HepG2 (cell line): Measurements from ENCODE around the gene NBPF1. TPM values are rescaled to one million over a fixed set of nuclear protein-coding genes. Genes with fewer than 3 reads are reported as not detected.

ENCODE experiments used
- HMG20A ChIP-seq: IDR thresholded peaks from 2 replicates; pipeline ENCODE4 v1.6.1; 2016; ENCODE audit warnings: borderline replicate concordance
- PLSCR1 ChIP-seq: sonication (generic); formaldehyde crosslinking; IDR thresholded peaks from 2 replicates; pipeline ENCODE4 v1.5.0; 2020; ENCODE audit warnings: missing genetic modification reagents, mild to moderate bottlenecking, borderline replicate concordance
- PRDM4 ChIP-seq: sonication (generic); formaldehyde crosslinking; IDR thresholded peaks from 2 replicates; pipeline ENCODE4 v1.9.0; 2021; ENCODE audit warnings: missing genetic modification reagents, borderline replicate concordance
- RAD51 ChIP-seq: fragments of 450-650 bp; IDR thresholded peaks from 2 replicates; pipeline ENCODE4 v1.6.1; 2016; ENCODE audit warnings: borderline replicate concordance
- SP2 ChIP-seq: sonication (generic); formaldehyde crosslinking; IDR thresholded peaks from 2 replicates; pipeline ENCODE4 v1.5.1; 2020; ENCODE audit warnings: mild to moderate bottlenecking, missing genetic modification reagents
- TFAP4 ChIP-seq: sonication (generic); IDR thresholded peaks from 2 replicates; pipeline ENCODE4 v1.6.1; 2016; ENCODE audit warnings: low read depth, borderline replicate concordance
- ZBTB14 ChIP-seq: sonication (generic); formaldehyde crosslinking; IDR thresholded peaks from 2 replicates; pipeline ENCODE4 v1.4.0; 2020; ENCODE audit warnings: missing genetic modification reagents
- ZBTB2 ChIP-seq: sonication (generic); formaldehyde crosslinking; IDR thresholded peaks from 2 replicates; pipeline ENCODE4 v1.8.0; 2022; ENCODE audit warnings: low read depth, missing genetic modification reagents
- ZNF253 ChIP-seq: sonication (generic); formaldehyde crosslinking; IDR thresholded peaks from 2 replicates; pipeline ENCODE4 v1.8.0; 2022; ENCODE audit warnings: mild to moderate bottlenecking, missing genetic modification reagents, borderline replicate concordance
- ZNF335 ChIP-seq: sonication (generic); formaldehyde crosslinking; IDR thresholded peaks from 2 replicates; pipeline ENCODE4 v1.4.0; 2020; ENCODE audit warnings: missing genetic modification reagents
- ZNF44 ChIP-seq: sonication (generic); formaldehyde crosslinking; IDR thresholded peaks from 2 replicates; pipeline ENCODE4 v1.5.1; 2020; ENCODE audit warnings: mild to moderate bottlenecking, missing genetic modification reagents
- ZNF550 ChIP-seq: sonication (generic); formaldehyde crosslinking; IDR thresholded peaks from 2 replicates; pipeline ENCODE4 v1.4.0; 2020; ENCODE audit warnings: mild to moderate bottlenecking, missing genetic modification reagents, borderline replicate concordance
- ZNF687 ChIP-seq: sonication (generic); formaldehyde crosslinking; IDR thresholded peaks from 2 replicates; pipeline ENCODE4 v1.5.1; 2020; ENCODE audit warnings: mild to moderate bottlenecking, missing genetic modification reagents, moderate library complexity
- ZNF777 ChIP-seq: sonication (generic); formaldehyde crosslinking; IDR thresholded peaks from 2 replicates; pipeline ENCODE4 v1.4.0; 2020; ENCODE audit warnings: missing genetic modification reagents
- ZSCAN30 ChIP-seq: sonication (generic); formaldehyde crosslinking; IDR thresholded peaks from 2 replicates; pipeline ENCODE4 v1.5.0; 2020; ENCODE audit warnings: mild to moderate bottlenecking, missing genetic modification reagents
- polyA plus RNA-seq, 8 experiments: library from polyadenylated mRNA; depleted of rRNA in 3 of 8; stranded (reverse) in 7 of 8; unstranded in 1 of 8; fragments of >200 nt; fragmentation: Illumina TruSeq in 4 of 8; extraction: Trizol in 4 of 8; gene quantifications; 2 replicates each; pipeline versions ENCODE4 v1.2.1 to v1.2.3, GENCODE V29; 2011 to 2016; ENCODE audit warnings: low read depth in 4 of 8, missing spikeins in 1 of 8, mixed read lengths in 1 of 8; ENCODE audit not compliant: insufficient read depth in 1 of 8
- total RNA-seq, 5 experiments: library from RNA; depleted of rRNA; stranded (reverse); fragments of >200 nt; fragmentation: Illumina TruSeq; extraction: Trizol; gene quantifications; 2 replicates each; pipeline ENCODE4 v1.2.3, GENCODE V29; 2016; ENCODE audit warnings: low read depth in 1 of 5

The NBPF1 gene
- total and polyA plus RNA-seq, 2 of the 13 experiments (the other 11 are each of a cell fraction or from before 2014, with no cell fraction given) = 30.3 to 35.6 TPM

- TF ChIP-seq TFAP4 = no peak
- no peak for TF ChIP-seq ZSCAN30 (CRISPR knock-in tag)
- no peak for TF ChIP-seq ZBTB2 (CRISPR knock-in tag)
- TF ChIP-seq SP2 (CRISPR knock-in tag) = no peak
- TF ChIP-seq PLSCR1 (CRISPR knock-in tag) = no peak
- TF ChIP-seq RAD51 = no peak
- TF ChIP-seq ZNF253 = peak; percentile 95
- peak; percentile 99 for TF ChIP-seq ZNF550 (CRISPR knock-in tag)
- peak; percentile 61; the same call in 1 of the 2 replicates for TF ChIP-seq ZBTB14 (CRISPR knock-in tag)
- TF ChIP-seq ZNF777 (CRISPR knock-in tag) = peak; percentile 79
- peak; percentile 99 for TF ChIP-seq ZNF44 (CRISPR knock-in tag)
- peak; percentile 12; the same call in 1 of the 2 replicates for TF ChIP-seq HMG20A (CRISPR knock-in tag)
- TF ChIP-seq ZNF687 (CRISPR knock-in tag) = peak; percentile 96
- TF ChIP-seq PRDM4 = peak; percentile 93
- peak; percentile 93 for TF ChIP-seq ZNF335 (CRISPR knock-in tag)
Measured at GRCh38 chr1:16613185-16614147, at the start of gene NBPF1 (continued).
